RWPE1 (cell line): Measurements from ENCODE around the gene SP1.
A peak's percentile ranks its signal among the peaks of the same experiment; 100 is the strongest.
"Not testable (repeated sequence)": the region's sequence is repeated elsewhere in the genome, so short reads cannot be mapped to it uniquely, and the experiment has no call there.

Source experiments
- CTCF ChIA-PET: fragments of 350-600 bp; sonication (Branson Sonifier 250); formaldehyde crosslinking; extraction: SDS; loops from one replicate; lab custom pipeline; 2021; lab: Yijun Ruan, JAX
- POLR2A ChIA-PET: fragments of 400-600 bp; formaldehyde crosslinking; extraction: SDS; loops from one replicate; lab custom pipeline; 2020; ENCODE audit warnings: antibody characterized with exemption; ENCODE audit not compliant: low non-redundant PET; lab: Yijun Ruan, JAX
- DNase-seq: peaks from one replicate; pipeline ENCODE4 v3.0.0; 2012; ENCODE audit warnings: low spot score
- H3K27ac ChIP-seq: fragments of 450-650 bp; 2 replicates; pipeline ENCODE4 v1.5.1; 2017
- CTCF ChIP-seq: fragments of 450-650 bp; conservative IDR thresholded peaks from 2 replicates; pipeline ENCODE4 v1.5.1; 2017; ENCODE audit warnings: low read depth, mild to moderate bottlenecking

Gene SP1

GRCh38 chr12:53399896-53400295 is 19.9 kb downstream of the SP1 start:
- ChIA-PET CTCF (no interaction called here), POLR2A (no interaction called here)
- no peak for TF ChIP-seq CTCF

GRCh38 chr12:53402351-53402750 is 22.4 kb downstream of the SP1 start:
- CTCF ChIA-PET, result not testable (repeated sequence)

More at GRCh38 chr12:53399896-53400295, 19.9 kb downstream of the SP1 start:
- no peak for DNase-seq
- no peak overlapping the region for H3K27ac ChIP-seq

GRCh38 chr12:53402871-53403270 is 22.9 kb downstream of the SP1 start:
- no peak for DNase-seq
- CTCF ChIA-PET, result no interaction called here
- no peak for TF ChIP-seq CTCF

More at GRCh38 chr12:53402351-53402750, 22.4 kb downstream of the SP1 start:
- POLR2A ChIA-PET, DNase-seq: not testable (repeated sequence)
- 0 out of 2 replicates have a peak overlapping the region, but pooled peaks have one; percentile 9 for H3K27ac ChIP-seq

GRCh38 chr12:53410951-53411350 is 31.0 kb downstream of the SP1 start:
- no peak for DNase-seq
- H3K27ac ChIP-seq, result no peak overlapping the region
- CTCF ChIA-PET, result interaction anchor here (1.3 kb wide), 1 partner anchor 10 kb away, joined by 5 read pairs; no protein-coding TSS in a partner anchor
- no peak for TF ChIP-seq CTCF
- POLR2A ChIA-PET, result no interaction called here

More at GRCh38 chr12:53402871-53403270, 22.9 kb downstream of the SP1 start:
- POLR2A ChIA-PET, result no interaction called here
- H3K27ac ChIP-seq, result 0 out of 2 replicates have a peak overlapping the region, but pooled peaks have one; percentile 9

GRCh38 chr12:53413485-53414204 is 33.7 kb downstream of the SP1 start:
- CTCF ChIA-PET, result interaction anchor here (0.5 to 2.0 kb wide), 3 partner anchors 61 to 108 kb away, joined by 3 to 7 read pairs (median 3); no protein-coding TSS in a partner anchor
- POLR2A ChIA-PET, result no interaction called here
- H3K27ac ChIP-seq, result no peak overlapping the region

GRCh38 chr12:53414756-53415417 is 34.9 kb downstream of the SP1 start:
- DNase-seq, result no peak
- POLR2A ChIA-PET, result no interaction called here
- CTCF ChIA-PET, result interaction anchor here (0.6 to 2.0 kb wide), 2 partner anchors 62 to 94 kb away, joined by 4 to 7 read pairs; no protein-coding TSS in a partner anchor
- no peak for TF ChIP-seq CTCF
- no peak overlapping the region for H3K27ac ChIP-seq

More at GRCh38 chr12:53413485-53414204, 33.7 kb downstream of the SP1 start:
- no peak for TF ChIP-seq CTCF
- no peak for DNase-seq

GRCh38 chr12:53415752-53416389 is 35.9 kb downstream of the SP1 start:
- H3K27ac ChIP-seq, DNase-seq, POLR2A ChIA-PET: not testable (repeated sequence)
- CTCF ChIA-PET, result interaction anchor here (2.0 kb wide), 1 partner anchor 63 kb away, joined by 7 read pairs; no protein-coding TSS in a partner anchor

GRCh38 chr12:53417291-53417816 is 37.4 kb downstream of the SP1 start:
- ChIA-PET POLR2A (interaction anchor here (0.6 to 0.7 kb wide), 2 partner anchors 38 to 72 kb away, joined by 3 to 4 read pairs; no protein-coding TSS in a partner anchor), CTCF (interaction anchor here (0.6 to 1.0 kb wide), 3 partner anchors 23 to 65 kb away, joined by 3 to 8 read pairs (median 4); no protein-coding TSS in a partner anchor)
- not testable (repeated sequence) for DNase-seq, H3K27ac ChIP-seq
